ENCODE data around the gene KRT23. TPM values are rescaled to one million over a fixed set of nuclear protein-coding genes. Genes with fewer than 3 reads are reported as not detected.

The KRT23 gene
- total and polyA plus RNA-seq, 9 of the 15 experiments (the other 6 are each of a cell fraction or from before 2014, with no cell fraction given) = not detected

DNA sequence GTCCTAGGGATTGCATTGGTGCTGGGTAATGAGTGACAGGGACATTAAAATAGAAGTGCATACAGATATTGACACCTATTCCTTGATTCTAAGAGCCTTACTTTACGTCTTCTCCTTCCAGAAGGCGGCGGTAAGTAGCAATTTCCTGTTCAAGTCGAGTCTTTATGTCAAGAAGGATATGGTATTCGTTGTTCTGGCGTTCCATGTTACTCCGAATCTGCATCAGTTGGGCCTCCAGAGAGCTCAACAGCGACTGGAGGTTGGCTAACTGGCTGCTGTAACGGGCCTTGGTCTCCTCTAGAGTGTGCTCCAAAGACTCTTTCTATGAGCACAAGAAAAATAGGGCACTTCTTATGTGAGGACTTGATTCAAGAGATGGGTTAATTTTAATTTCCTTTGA is 59.4 kb downstream of the KRT23 start (continued):
- TF ChIP-seq CAMTA2 (CRISPR knock-in tag; conservative IDR thresholded peaks at IDR 0.05) = no peak
- no peak for TF ChIP-seq EP400 (IDR thresholded peaks at IDR 0.05)
- no peak for TF ChIP-seq EGR1 (conservative IDR thresholded peaks at IDR 0.05)
- TF ChIP-seq CCAR2 (IDR thresholded peaks at IDR 0.05; ENCODE audit: low read depth, low read length) = peak; percentile 95
- TF ChIP-seq CEBPG (CRISPR knock-in tag; IDR thresholded peaks at IDR 0.05) = no peak
- no peak for TF ChIP-seq CEBPG (tag; conservative IDR thresholded peaks at IDR 0.05 in 1 of 2, IDR thresholded peaks at IDR 0.05 in 1 of 2)
- TF ChIP-seq HNRNPL (IDR thresholded peaks at IDR 0.05; ENCODE audit: low read depth, low read length) = no peak
- TF ChIP-seq SRSF9 (IDR thresholded peaks at IDR 0.05; ENCODE audit: borderline replicate concordance, low read depth, low read length) = no peak
- 0 out of 6 replicates have a peak, but pooled peaks of 1 of the 3 experiments have one; percentile 4 for TF ChIP-seq CTCF (IDR thresholded peaks at IDR 0.05 in 2 of 3, conservative IDR thresholded peaks at IDR 0.05 in 1 of 3; ENCODE audit: insufficient read depth in 2 of 3, low read depth in 1 of 3, low read length in 3 of 3)
- TF ChIP-seq ESRRB (CRISPR knock-in tag; IDR thresholded peaks at IDR 0.05; ENCODE audit: borderline replicate concordance) = no peak

- no peaks in the 10 kb centered on the region for H3K9me3 ChIP-seq (replicated peaks; ENCODE audit: control insufficient read depth, insufficient read depth, low read depth, low read length)
- in situ Hi-C loops (cut with MboI) = no loop called here
Measured at GRCh38 chr17:40873801-40874200, 63.6 kb downstream of the KRT23 start.

More at GRCh38 chr17:40873801-40874200, 63.6 kb downstream of the KRT23 start:
- ATAC-seq (no peak), FAIRE-seq (no peak), DNase-seq (ENCODE audit: extremely low read depth in 1 of 4, low spot score in 3 of 4) (no peak)
- BruUV-seq (replicated peaks) = no TSS peak
- Histone ChIP-seq H3K27ac (ENCODE audit: extremely low read depth, low read depth, low read length) (no peak overlapping the region), H3K27me3 (ENCODE audit: control insufficient read depth in 2 of 2, insufficient read depth in 2 of 2, low read length in 2 of 2) (no peaks in the 10 kb centered on the region), H2AFZ (ENCODE audit: low read depth, low read length) (no peak overlapping the region), H3K4me3 (no peak overlapping the region), H3K36me3 (ENCODE audit: control insufficient read depth, insufficient read depth, low read length) (no peaks in the 10 kb centered on the region), H3K4me1 (replicated peaks in 1 of 2; ENCODE audit: control insufficient read depth in 2 of 2, insufficient read depth in 2 of 2, low read length in 2 of 2) (no peaks in the 10 kb centered on the region), H3K9ac (ENCODE audit: insufficient read depth in 1 of 2, low read depth in 2 of 2, low read length in 2 of 2) (no peak overlapping the region), H3K9me1 (ENCODE audit: control insufficient read depth, insufficient read depth, low read length) (no peaks in the 10 kb centered on the region), H3K79me2 (ENCODE audit: control insufficient read depth, insufficient read depth, low read length) (no peaks in the 10 kb centered on the region), H4K20me1 (replicated peaks; ENCODE audit: control insufficient read depth, insufficient read depth, low read length) (no peaks in the 10 kb centered on the region), H3K4me2 (ENCODE audit: insufficient read depth, low read length) (no peak overlapping the region)
- CTCF ChIA-PET (ENCODE audit: low intra/inter-chr PET ratio) = interaction anchor here (1.3 kb wide), 1 partner anchor 70 kb away, joined by 5 read pairs; no protein-coding TSS in a partner anchor
- WGBS (ENCODE audit: insufficient coverage, low coverage, missing lambda C conversion rate) = 33% methylated on average over 1 of the region's 1 CpG
- intact Hi-C loops (cut with micrococcal nuclease) = no loop called here
- TF ChIP-seq ZNF239 (CRISPR knock-in tag; IDR thresholded peaks at IDR 0.05) (no peak), SIX5 (IDR thresholded peaks at IDR 0.05; ENCODE audit: borderline replicate concordance in 1 of 2, insufficient read depth in 1 of 2, low read depth in 1 of 2, low read length in 2 of 2) (no peak), TCF3 (CRISPR knock-in tag; IDR thresholded peaks at IDR 0.05) (no peak), ZNF274 (IDR thresholded peaks at IDR 0.05; ENCODE audit: borderline replicate concordance, low read depth, low read length) (no peak), ZNF184 (CRISPR knock-in tag; IDR thresholded peaks at IDR 0.05) (no peak), ZC3H8 (IDR thresholded peaks at IDR 0.05) (no peak), RHOXF2B (CRISPR knock-in tag; conservative IDR thresholded peaks at IDR 0.05) (no peak), BCOR (IDR thresholded peaks at IDR 0.05) (no peak), ZNF124 (CRISPR knock-in tag; IDR thresholded peaks at IDR 0.05) (no peak)
- POLR2A ChIA-PET = interaction anchor here (0.8 kb wide), 1 partner anchor 13 kb away, joined by 3 read pairs; no protein-coding TSS in a partner anchor

Measured in K562 (cell line).